Glomerular visceral epithelial cell (primary cell): ENCODE data around the gene SYNGR1.
"Not testable (repeated sequence)": the region's sequence is repeated elsewhere in the genome, so short reads cannot be mapped to it uniquely, and the experiment has no call there.

Source experiments
- DNase-seq: peaks from one replicate; pipeline ENCODE4 v3.0.0-alpha.2; 2016; ENCODE audit errors: extremely low spot score

The SYNGR1 gene

GRCh38 chr22:39409516-39410029 lies 59.8 kb downstream of the SYNGR1 start:
- DNase-seq = no peak

- no peak for DNase-seq
These were observed 60.5 kb downstream of the SYNGR1 start for GRCh38 chr22:39410264-39410663.

GRCh38 chr22:39411828-39412365 lies 62.1 kb downstream of the SYNGR1 start:
- not testable (repeated sequence) for DNase-seq

GRCh38 chr22:39413204-39413603 lies 63.4 kb downstream of the SYNGR1 start:
- not testable (repeated sequence) for DNase-seq

GRCh38 chr22:39414377-39414776 lies 64.6 kb downstream of the SYNGR1 start:
- DNase-seq = no peak

- no peak for DNase-seq
These were observed 65.1 kb downstream of the SYNGR1 start for GRCh38 chr22:39414886-39415285.

GRCh38 chr22:39415506-39415905 lies 65.7 kb downstream of the SYNGR1 start:
- DNase-seq = no peak

GRCh38 chr22:39416319-39416718 lies 66.5 kb downstream of the SYNGR1 start:
- no peak for DNase-seq

GRCh38 chr22:39417641-39418040 lies 67.8 kb downstream of the SYNGR1 start:
- DNase-seq = no peak

GRCh38 chr22:39418696-39419095 lies 68.9 kb downstream of the SYNGR1 start:
- no peak for DNase-seq

GRCh38 chr22:39419096-39419495 lies 69.3 kb downstream of the SYNGR1 start:
- DNase-seq = no peak

- no peak for DNase-seq
These were observed 70.1 kb downstream of the SYNGR1 start for GRCh38 chr22:39419911-39420310.

GRCh38 chr22:39421691-39422090 lies 71.9 kb downstream of the SYNGR1 start:
- DNase-seq = no peak

GRCh38 chr22:39422101-39422500 lies 72.3 kb downstream of the SYNGR1 start:
- DNase-seq = no peak

- DNase-seq = no peak
These were observed 72.9 kb downstream of the SYNGR1 start for GRCh38 chr22:39422721-39423120.

- DNase-seq = no peak
These were observed 74.2 kb downstream of the SYNGR1 start for GRCh38 chr22:39423976-39424375.

GRCh38 chr22:39426380-39427043 lies 76.7 kb downstream of the SYNGR1 start:
- no peak for DNase-seq

- no peak for DNase-seq
These were observed 78.2 kb downstream of the SYNGR1 start for GRCh38 chr22:39427751-39428596.

- no peak for DNase-seq
These were observed 78.8 kb downstream of the SYNGR1 start for GRCh38 chr22:39428597-39429071.

GRCh38 chr22:39429186-39429585 lies 79.4 kb downstream of the SYNGR1 start:
- DNase-seq = no peak

GRCh38 chr22:39429916-39430575 lies 80.3 kb downstream of the SYNGR1 start:
- DNase-seq = no peak

- DNase-seq = no peak
These were observed 80.9 kb downstream of the SYNGR1 start for GRCh38 chr22:39430576-39431150.
